ENCODE measurements around the gene BICDL1. TPM values are rescaled to one million over a fixed set of nuclear protein-coding genes. Genes with fewer than 3 reads are reported as not detected.

Gene BICDL1
- total and polyA plus RNA-seq, 10 of the 15 experiments (the other 5 are each of a cell fraction or from before 2014, with no cell fraction given) = 0.72 to 12.3 (median 4.2) TPM

- no peak for TF ChIP-seq MTA2 (IDR thresholded peaks at IDR 0.05; ENCODE audit: low read depth)
- no peak for TF ChIP-seq DPF2 (IDR thresholded peaks at IDR 0.05)
- no peak for TF ChIP-seq SREBF1 (IDR thresholded peaks at IDR 0.05; ENCODE audit: low read length)
- TF ChIP-seq MYC (IDR thresholded peaks at IDR 0.05; ENCODE audit: insufficient read depth, insufficient read length, insufficient replicate concordance, low read length, severe bottlenecking) = no peak
- TF ChIP-seq SMAD5 (IDR thresholded peaks at IDR 0.05; ENCODE audit: low read depth) = no peak
- TF ChIP-seq NR2C2 (IDR thresholded peaks at IDR 0.05; ENCODE audit: borderline replicate concordance, control insufficient read depth, insufficient read length, low read depth) = no peak
- TF ChIP-seq GATAD2B (conservative IDR thresholded peaks at IDR 0.05; ENCODE audit: low read depth) = no peak
- no peak for TF ChIP-seq IKZF1 (conservative IDR thresholded peaks at IDR 0.05)
Observed at GRCh38 chr12:119949594-119949993, 39.4 kb upstream of the BICDL1 start (continued).

GRCh38 chr12:119956047-119956446 is 33.0 kb upstream of the BICDL1 start:
- Histone ChIP-seq H3K79me2 (ENCODE audit: control insufficient read depth, insufficient read depth, low read length) (no peaks in the 10 kb centered on the region), H3K36me3 (ENCODE audit: control insufficient read depth in 2 of 2, insufficient read depth in 2 of 2, low read length in 1 of 2) (no peaks in the 10 kb centered on the region), H2AFZ (ENCODE audit: control insufficient read depth, low read depth, low read length) (no peak overlapping the region), H3K4me1 (ENCODE audit: control insufficient read depth, insufficient read depth, low read length) (no peaks in the 10 kb centered on the region), H3K9me3 (replicated peaks; ENCODE audit: control insufficient read depth, insufficient read depth, low read length) (peaks cover 4% of the 10 kb centered on the region; the same call in 2 of the 3 replicates), H3K27ac (ENCODE audit: control insufficient read depth, insufficient read depth) (no peak overlapping the region), H3K9ac (ENCODE audit: control insufficient read depth, insufficient read depth, low read length) (no peak overlapping the region), H4K20me1 (ENCODE audit: control insufficient read depth, insufficient read depth) (no peaks in the 10 kb centered on the region), H3K4me2 (ENCODE audit: control insufficient read depth, insufficient read depth) (no peak overlapping the region), H3K27me3 (replicated peaks in 1 of 2; ENCODE audit: control insufficient read depth in 2 of 2, insufficient read depth in 2 of 2, low read length in 1 of 2) (no peaks in the 10 kb centered on the region), H3K4me3 (no peak overlapping the region)
- ChIA-PET POLR2A (interaction anchor here (0.6 kb wide), 1 partner anchor 152 kb away, joined by 4 read pairs; no protein-coding TSS in a partner anchor), CTCF (interaction anchor here (0.6 to 1.6 kb wide), 3 partner anchors 11 to 293 kb away, joined by 3 to 8 read pairs (median 3); no protein-coding TSS in a partner anchor), SMC1A (ENCODE audit: uncharacterized antibody, unreplicated experiment) (no interaction called here), RAD21 (ENCODE audit: unreplicated experiment) (no interaction called here)
- TF ChIP-seq, protein P1, sequence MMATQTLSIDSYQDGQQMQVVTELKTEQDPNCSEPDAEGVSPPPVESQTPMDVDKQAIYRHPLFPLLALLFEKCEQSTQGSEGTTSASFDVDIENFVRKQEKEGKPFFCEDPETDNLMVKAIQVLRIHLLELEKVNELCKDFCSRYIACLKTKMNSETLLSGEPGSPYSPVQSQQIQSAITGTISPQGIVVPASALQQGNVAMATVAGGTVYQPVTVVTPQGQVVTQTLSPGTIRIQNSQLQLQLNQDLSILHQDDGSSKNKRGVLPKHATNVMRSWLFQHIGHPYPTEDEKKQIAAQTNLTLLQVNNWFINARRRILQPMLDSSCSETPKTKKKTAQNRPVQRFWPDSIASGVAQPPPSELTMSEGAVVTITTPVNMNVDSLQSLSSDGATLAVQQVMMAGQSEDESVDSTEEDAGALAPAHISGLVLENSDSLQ (IDR thresholded peaks at IDR 0.05) = no peak
- BruUV-seq (replicated peaks) = no TSS peak
- ATAC-seq = no peak
- DNase-seq (ENCODE audit: low read depth, low spot score) = no peak
- 69% methylated on average over 3 of the region's 3 CpGs for WGBS (ENCODE audit: insufficient coverage, insufficient replicate concordance, low lambda C conversion rate, missing lambda C conversion rate)
- in situ Hi-C loops (cut with MboI) = no loop called here
- FAIRE-seq = no peak
- intact Hi-C loops (cut with micrococcal nuclease; ENCODE audit: unreplicated experiment) = no loop called here
